ENCODE measurements around the gene TOGARAM2. TPM values are rescaled to one million over a fixed set of nuclear protein-coding genes. Genes with fewer than 3 reads are reported as not detected.

Gene TOGARAM2
- total and polyA plus RNA-seq, 8 donors = 0.43 to 3.5 (median 0.89) TPM; not detected in 1

GRCh38 chr2:29054430-29054829 lies 73.3 kb downstream of the TOGARAM2 start:
- Histone ChIP-seq H3K4me3 (no peak overlapping the region), H3K36me3 (no peaks in the 10 kb centered on the region), H3K4me1 (no peaks in the 10 kb centered on the region), H3K27ac (no peak overlapping the region), H3K27me3 (no peaks in the 10 kb centered on the region), H3K9me3 (no peaks in the 10 kb centered on the region)
- intact Hi-C loops (cut with DNase I; ENCODE audit: low total_unique reads) = no loop called here
- 67 to 84% (median 80%) methylated on average over 6 to 7 of the region's 7 CpGs for WGBS, 5 donors
- DNase-seq = no peak
- TF ChIP-seq EP300 (IDR thresholded peaks at IDR 0.05) (no peak), CTCF (IDR thresholded peaks at IDR 0.05) (no peak), POLR2A (IDR thresholded peaks at IDR 0.05) (no peak), POLR2AphosphoS5 (IDR thresholded peaks at IDR 0.05) (no peak)

- 84 to 97% (median 95%) methylated on average over 1 of the region's 1 CpG for WGBS, 5 donors
- no peak for DNase-seq
- Histone ChIP-seq H3K27me3 (no peaks in the 10 kb centered on the region), H3K9me3 (no peaks in the 10 kb centered on the region), H3K4me3 (no peak overlapping the region), H3K36me3 (no peaks in the 10 kb centered on the region), H3K4me1 (no peaks in the 10 kb centered on the region), H3K27ac (no peak overlapping the region)
- intact Hi-C loops (cut with DNase I; ENCODE audit: low total_unique reads) = no loop called here
- no peak for TF ChIP-seq POLR2AphosphoS5 (IDR thresholded peaks at IDR 0.05)
- TF ChIP-seq EP300 (IDR thresholded peaks at IDR 0.05) = no peak
- no peak for TF ChIP-seq CTCF (IDR thresholded peaks at IDR 0.05)
- TF ChIP-seq POLR2A (IDR thresholded peaks at IDR 0.05) = no peak
Measured at GRCh38 chr2:29055601-29056000, 74.5 kb downstream of the TOGARAM2 start.

- TF ChIP-seq CTCF (IDR thresholded peaks at IDR 0.05) (no peak), EP300 (IDR thresholded peaks at IDR 0.05) (no peak), POLR2A (IDR thresholded peaks at IDR 0.05) (no peak), POLR2AphosphoS5 (IDR thresholded peaks at IDR 0.05) (no peak)
- no peak overlapping the region for H3K27ac ChIP-seq
- 86 to 94% (median 89%) methylated on average over 5 of the region's 5 CpGs for WGBS, 5 donors
- no peaks in the 10 kb centered on the region for H3K9me3 ChIP-seq
- no peak overlapping the region for H3K4me3 ChIP-seq
- H3K36me3 ChIP-seq = no peaks in the 10 kb centered on the region
- no peak for DNase-seq
- no peaks in the 10 kb centered on the region for H3K4me1 ChIP-seq
- intact Hi-C loops (cut with DNase I; ENCODE audit: low total_unique reads) = no loop called here
- H3K27me3 ChIP-seq = no peaks in the 10 kb centered on the region
Measured at GRCh38 chr2:29056452-29056851, 75.4 kb downstream of the TOGARAM2 start.

GRCh38 chr2:29057006-29057405 lies 75.9 kb downstream of the TOGARAM2 start:
- Histone ChIP-seq H3K36me3 (no peaks in the 10 kb centered on the region), H3K4me3 (no peak overlapping the region), H3K27me3 (no peaks in the 10 kb centered on the region), H3K9me3 (no peaks in the 10 kb centered on the region), H3K27ac (no peak overlapping the region), H3K4me1 (no peaks in the 10 kb centered on the region)
- no peak for DNase-seq
- 86 to 95% (median 87%) methylated on average over 4 of the region's 4 CpGs for WGBS, 5 donors
- intact Hi-C loops (cut with DNase I; ENCODE audit: low total_unique reads) = no loop called here
- TF ChIP-seq CTCF (IDR thresholded peaks at IDR 0.05) (no peak), POLR2AphosphoS5 (IDR thresholded peaks at IDR 0.05) (no peak), POLR2A (IDR thresholded peaks at IDR 0.05) (no peak), EP300 (IDR thresholded peaks at IDR 0.05) (no peak)
